ENCODE results near the gene NUDT14. TPM values are rescaled to one million over a fixed set of nuclear protein-coding genes. Genes with fewer than 3 reads are reported as not detected.

NUDT14 gene
- total RNA-seq, 4 donors from 2014 or later: 9.7 to 17.6 (median 15.4) TPM

- Histone ChIP-seq H3K27me3 (peaks cover 0 to 81% (median 0%) of the 10 kb centered on the region in 4 donors), H3K27ac (no peak overlapping the region), H3K36me3 (no peaks in the 10 kb centered on the region), H3K4me1 (peaks cover under 1 to 6% (median 4%) of the 10 kb centered on the region in 3 donors), H3K9me3 (peaks cover 0 to 10% (median 5%) of the 10 kb centered on the region in 3 donors), H3K4me3 (no peak overlapping the region)
- peak in 1 of 6 experiments; percentile 46 for TF ChIP-seq CTCF (IDR thresholded peaks at IDR 0.05)
- no peak for TF ChIP-seq POLR2A (IDR thresholded peaks at IDR 0.05)
- intact Hi-C loops (cut with DNase I): no loop called here
- DNase-seq: no peak
- 56 to 100% methylated on average over 1 to 6 of the region's 14 CpGs for WGBS, 2 donors
Measured at GRCh38 chr14:105187935-105188524, 6.9 kb upstream of the NUDT14 start.

DNA sequence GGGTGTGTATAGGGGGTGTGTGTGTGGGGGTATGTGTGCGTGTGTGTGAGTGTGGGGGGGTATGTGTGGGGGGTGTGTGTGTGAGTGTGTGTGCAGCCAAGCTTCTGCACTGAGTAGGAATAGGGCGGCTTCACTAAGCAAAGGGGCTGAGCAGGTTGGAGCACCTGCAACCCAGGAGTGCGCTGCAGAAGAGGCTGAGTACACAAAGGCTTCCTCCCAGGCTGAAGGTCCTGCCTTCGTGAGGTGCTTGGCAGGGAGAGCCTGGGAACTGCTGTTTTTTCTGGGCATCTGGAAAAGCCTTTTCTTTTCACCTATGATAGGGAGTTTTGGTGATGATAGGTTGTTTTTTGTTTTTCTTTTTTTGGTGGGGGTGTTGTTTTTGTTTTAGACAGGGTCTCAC lies 6.0 kb upstream of the NUDT14 start:
- no peak for DNase-seq
- 50 to 68% methylated on average over 4 of the region's 4 CpGs for WGBS, 2 donors
- no peaks in the 10 kb centered on the region for H3K36me3 ChIP-seq
- intact Hi-C loops (cut with DNase I): no loop called here
- H3K27me3 ChIP-seq: peaks cover 0 to 83% (median 0%) of the 10 kb centered on the region in 4 donors
- H3K27ac ChIP-seq: no peak overlapping the region
- H3K4me3 ChIP-seq: no peak overlapping the region
- peaks cover 4 to 11% (median 7%) of the 10 kb centered on the region in 3 donors for H3K4me1 ChIP-seq
- TF ChIP-seq POLR2A (IDR thresholded peaks at IDR 0.05): no peak
- no peak for TF ChIP-seq CTCF (IDR thresholded peaks at IDR 0.05)
- peaks cover 0 to 10% (median 5%) of the 10 kb centered on the region in 3 donors for H3K9me3 ChIP-seq

DNA sequence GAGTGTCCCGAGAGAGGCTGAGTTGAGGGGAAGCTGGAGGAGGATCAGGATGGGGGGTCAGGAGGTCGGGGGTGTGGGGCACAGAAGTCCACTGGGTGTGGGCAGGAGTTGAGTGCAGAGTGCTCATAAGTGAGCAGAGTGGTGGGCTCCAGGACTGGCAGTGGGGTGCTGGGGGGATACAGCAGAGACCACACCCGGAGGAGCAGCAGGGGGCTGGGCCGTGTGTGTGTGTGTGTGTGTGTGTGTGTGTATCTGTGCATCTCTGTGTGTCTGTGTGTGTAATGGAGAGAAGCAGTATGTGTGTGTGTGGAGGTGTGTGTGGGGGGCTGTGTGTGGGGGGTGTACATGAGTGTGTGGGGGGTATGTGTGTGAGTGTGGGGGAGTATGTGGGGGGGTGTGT lies 4.9 kb upstream of the NUDT14 start:
- no peak for TF ChIP-seq POLR2A (IDR thresholded peaks at IDR 0.05)
- TF ChIP-seq CTCF (IDR thresholded peaks at IDR 0.05): no peak
- no peaks in the 10 kb centered on the region for H3K36me3 ChIP-seq
- H3K4me3 ChIP-seq: no peak overlapping the region
- peaks cover 0 to 79% (median 0%) of the 10 kb centered on the region in 4 donors for H3K27me3 ChIP-seq
- intact Hi-C loops (cut with DNase I): no loop called here
- peaks cover 12 to 21% (median 15%) of the 10 kb centered on the region in 3 donors for H3K4me1 ChIP-seq
- no peak for DNase-seq
- WGBS, 2 donors: 19 to 38% methylated on average over 3 to 4 of the region's 4 CpGs
- H3K27ac ChIP-seq: no peak overlapping the region
- H3K9me3 ChIP-seq: peaks cover 0 to 10% (median 5%) of the 10 kb centered on the region in 3 donors

- TF ChIP-seq CTCF (IDR thresholded peaks at IDR 0.05) (no peak), POLR2A (IDR thresholded peaks at IDR 0.05) (no peak)
- no peak for DNase-seq
- Histone ChIP-seq H3K36me3 (no peaks in the 10 kb centered on the region), H3K9me3 (peaks cover 0 to 10% (median 5%) of the 10 kb centered on the region in 3 donors), H3K27me3 (peaks cover 0 to 70% (median 0%) of the 10 kb centered on the region in 4 donors), H3K4me3 (no peak overlapping the region), H3K4me1 (peaks cover 21 to 29% (median 22%) of the 10 kb centered on the region in 3 donors), H3K27ac (no peak overlapping the region)
- 78 to 91% methylated on average over 7 to 16 of the region's 18 CpGs for WGBS, 2 donors
- intact Hi-C loops (cut with DNase I): no loop called here
Measured at GRCh38 chr14:105185001-105185400, 3.9 kb upstream of the NUDT14 start.

DNA sequence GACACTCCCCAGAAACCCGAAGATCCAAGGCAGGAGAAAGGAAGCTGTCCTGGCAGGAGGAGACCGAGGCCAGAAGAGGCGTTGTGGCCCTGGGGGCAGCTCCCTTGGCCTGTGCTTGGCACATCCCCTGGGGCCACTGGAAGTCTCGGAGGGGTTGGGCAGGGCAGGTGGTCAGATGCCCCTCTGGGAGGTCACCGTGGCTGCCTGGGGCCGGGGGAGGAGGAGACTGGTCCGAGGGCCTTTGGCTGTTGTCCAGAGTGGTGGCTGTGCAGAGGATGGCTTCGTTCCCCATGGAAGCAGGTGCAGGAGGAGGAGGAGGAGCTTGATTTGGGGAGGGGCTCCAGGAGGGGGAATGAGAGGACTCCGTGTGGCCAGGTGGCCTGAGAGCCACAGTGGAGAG lies 3.3 kb upstream of the NUDT14 start:
- peaks cover 24 to 34% (median 26%) of the 10 kb centered on the region in 3 donors for H3K4me1 ChIP-seq
- no peak for DNase-seq
- intact Hi-C loops (cut with DNase I): no loop called here

More for the DNA sequence above, 3.3 kb upstream of the NUDT14 start:
- Histone ChIP-seq H3K9me3 (peaks cover 0 to 10% (median 5%) of the 10 kb centered on the region in 3 donors), H3K27ac (no peak overlapping the region), H3K27me3 (peaks cover 0 to 64% (median 0%) of the 10 kb centered on the region in 4 donors), H3K36me3 (no peaks in the 10 kb centered on the region), H3K4me3 (no peak overlapping the region)
- 76 to 83% methylated on average over 3 to 7 of the region's 9 CpGs for WGBS, 2 donors
- TF ChIP-seq CTCF (IDR thresholded peaks at IDR 0.05) (no peak), POLR2A (IDR thresholded peaks at IDR 0.05) (no peak)

Measured in esophagus squamous epithelium (tissue), 5 donors.